Stimulated activated CD8-positive, alpha-beta memory T cell treated with anti-CD3 and anti-CD28 coated beads, Interleukin-15, amount 100 ng/mL, for 24 hours (primary cell): ENCODE measurements around the gene TFG.
A peak's percentile ranks its signal among the peaks of the same experiment; 100 is the strongest.
"Not testable (repeated sequence)": the region's sequence is repeated elsewhere in the genome, so short reads cannot be mapped to it uniquely, and the experiment has no call there.

ENCODE experiments used
- DNase-seq: peaks from one replicate; pipeline ENCODE4 v3.0.0-alpha.2; 2020; ENCODE audit warnings: low read depth

TFG gene

DNA sequence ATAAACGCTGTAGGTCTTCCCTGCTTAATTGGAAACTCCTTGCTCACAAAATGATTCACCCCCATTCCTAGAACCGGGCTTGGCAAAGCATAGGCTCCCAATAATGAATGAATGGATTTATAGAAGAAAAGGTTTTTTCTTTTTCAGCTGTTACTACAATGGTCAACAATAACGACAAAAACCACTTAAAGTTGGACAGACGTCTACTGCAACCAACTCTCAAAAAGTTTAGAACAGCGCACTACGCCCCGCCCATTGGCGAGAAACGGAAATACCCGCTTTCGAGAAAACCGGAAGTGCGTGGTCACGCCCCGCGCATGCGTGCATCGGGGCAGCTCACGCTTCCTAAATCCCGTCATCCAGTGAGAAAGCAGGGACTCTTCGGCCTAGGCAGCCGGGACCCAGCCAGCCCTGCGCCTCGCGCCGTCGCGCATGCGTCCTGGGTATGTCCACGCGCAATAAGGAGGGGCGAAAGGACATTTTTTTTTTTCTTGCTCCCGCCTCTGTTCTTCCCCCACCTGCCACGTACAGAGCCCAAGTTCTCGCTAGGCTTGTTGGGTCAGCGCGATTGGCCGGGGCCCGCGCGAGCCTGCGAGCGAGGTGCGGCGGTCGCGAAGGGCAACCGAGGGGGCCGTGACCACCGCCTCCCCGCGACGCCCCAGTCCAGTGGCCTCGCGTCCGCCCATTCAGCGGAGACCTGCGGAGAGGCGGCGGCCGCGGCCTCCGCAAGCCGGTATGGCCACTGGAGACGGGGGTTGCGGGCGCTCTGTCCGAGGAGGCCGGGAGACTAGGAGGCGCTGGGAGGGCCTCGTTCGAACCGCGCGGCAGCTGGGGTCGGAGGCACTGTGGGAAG lies at the start of gene TFG:
TFG (plus strand) TSS at position 506 of the 853 bp plus-strand sequence. CDS start 4,192 bp downstream, outside the sequence.
- DNase-seq, result peak; percentile 97

DNA sequence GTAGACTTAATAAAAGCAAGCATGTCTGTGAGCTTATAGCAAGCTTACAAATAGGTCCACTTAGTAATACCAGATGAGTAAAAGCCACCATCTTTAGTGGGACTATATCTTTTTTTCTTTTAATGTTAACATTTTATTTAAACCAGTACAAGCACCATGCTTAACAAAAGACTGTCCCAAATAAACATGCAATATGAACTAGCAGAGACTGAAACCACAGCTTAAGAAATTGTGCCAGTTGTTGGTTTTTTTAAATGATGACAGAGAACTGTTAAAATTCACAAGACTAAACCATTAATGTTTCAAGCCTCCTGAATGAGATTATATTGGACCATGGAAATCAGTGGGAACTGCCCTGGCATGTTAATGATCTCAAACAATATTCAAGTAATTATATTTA lies 48.0 kb upstream of the TFG start:
- not testable (repeated sequence) for DNase-seq

DNA sequence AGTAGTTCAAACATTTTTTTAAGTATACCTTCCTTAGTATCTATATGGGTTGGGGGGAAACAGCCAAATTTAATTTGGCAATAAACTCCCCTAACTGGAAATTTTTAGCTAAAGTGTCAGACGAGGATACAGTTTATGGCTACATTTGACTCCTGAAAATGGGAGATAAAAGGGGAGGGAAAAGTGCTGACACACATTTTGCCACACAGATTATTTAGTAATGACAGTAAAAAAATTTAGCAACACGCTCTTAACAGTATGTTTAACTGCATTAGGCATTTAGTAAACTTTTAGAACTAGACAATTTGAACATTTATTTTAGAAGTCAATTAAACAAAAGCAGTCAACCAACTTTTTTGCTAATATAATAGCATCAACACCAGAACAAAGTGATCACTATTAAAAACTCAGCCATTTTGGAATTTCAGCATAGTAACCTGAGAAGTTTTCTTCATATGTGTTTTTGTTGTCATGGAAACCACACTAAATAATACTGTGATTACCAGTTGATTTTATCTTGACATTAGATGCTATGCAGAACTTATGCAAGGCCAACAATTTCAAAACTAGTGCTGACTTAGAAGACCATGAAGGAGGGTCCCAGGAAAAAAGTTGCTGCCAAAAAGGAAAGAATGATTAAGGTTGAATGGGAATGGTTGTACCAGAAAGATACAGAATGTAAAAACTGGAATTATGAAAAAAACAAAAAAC lies 47.0 kb upstream of the TFG start:
- DNase-seq, result no peak

DNA sequence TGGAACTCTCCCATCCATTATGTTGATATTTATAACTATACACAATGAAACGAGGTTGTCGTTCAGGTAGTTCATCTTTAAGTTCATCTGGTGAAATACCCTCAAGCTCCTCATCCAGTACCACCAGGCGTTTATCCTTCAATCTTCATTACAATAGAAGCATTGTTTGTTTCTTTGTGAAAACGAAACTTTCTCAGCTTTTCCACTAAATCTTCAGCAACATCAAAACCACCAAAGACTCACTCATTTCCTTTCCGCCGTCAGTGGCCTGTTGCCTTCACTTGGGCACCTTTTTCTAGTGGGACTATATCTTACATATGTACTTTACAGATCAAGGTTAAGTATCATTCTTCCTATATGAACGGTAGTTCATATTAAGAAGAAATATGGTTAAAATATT lies 44.1 kb upstream of the TFG start:
- no peak for DNase-seq

DNA sequence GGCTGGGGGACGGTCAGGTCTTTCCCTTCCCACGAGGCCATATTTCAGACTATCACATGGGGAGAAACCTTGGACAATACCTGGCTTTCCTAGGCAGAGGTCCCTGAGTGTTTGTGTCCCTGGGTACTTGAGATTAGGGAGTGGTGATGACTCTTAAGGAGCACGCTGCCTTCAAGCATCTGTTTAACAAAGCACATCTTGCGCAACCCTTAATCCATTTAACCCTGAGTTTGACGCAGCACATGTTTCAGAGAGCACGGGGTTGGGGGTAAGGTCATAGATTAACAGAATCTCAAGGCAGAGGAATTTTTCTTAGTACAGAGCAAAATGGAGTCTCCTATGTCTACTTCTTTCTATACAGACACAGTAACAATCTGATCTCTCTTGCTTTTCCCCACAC lies 42.6 kb upstream of the TFG start:
- DNase-seq, result not testable (repeated sequence)

DNA sequence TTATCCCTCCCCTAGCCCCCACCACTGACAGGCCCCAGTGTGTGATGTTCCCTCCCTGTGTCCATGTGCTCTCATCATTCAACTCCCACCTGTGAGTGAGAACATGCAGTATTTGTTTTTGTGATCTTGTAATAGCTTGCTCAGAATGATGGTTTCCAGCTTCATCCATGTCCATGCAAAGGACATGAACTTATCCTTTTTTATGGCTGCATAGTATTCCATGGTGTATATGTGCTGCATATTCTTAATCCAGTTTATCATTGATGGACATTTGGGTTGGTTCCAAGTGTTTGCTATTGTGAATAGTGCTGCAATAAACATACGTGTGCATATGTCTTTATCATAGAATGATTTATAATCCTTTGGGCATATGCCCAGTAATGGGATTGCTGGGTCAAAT lies 42.0 kb upstream of the TFG start:
- not testable (repeated sequence) for DNase-seq

DNA sequence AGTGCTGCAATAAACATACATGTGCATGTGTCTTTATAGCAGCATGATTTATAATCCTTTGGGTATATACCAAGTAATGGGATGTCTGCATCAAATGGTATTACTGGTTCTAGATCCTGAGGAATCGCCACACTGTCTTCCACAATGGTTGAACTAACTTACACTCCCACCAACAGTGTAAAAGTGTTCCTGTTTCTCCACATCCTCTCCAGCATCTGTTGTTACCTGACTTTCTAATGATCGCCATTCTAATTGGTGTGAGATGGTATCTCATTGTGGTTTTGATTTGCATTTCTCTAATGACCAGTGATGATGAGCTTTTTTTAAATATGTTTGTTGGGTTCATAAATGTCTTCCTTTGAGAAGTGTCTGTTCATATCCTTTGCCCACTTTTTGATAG lies 38.3 kb upstream of the TFG start:
- DNase-seq, result not testable (repeated sequence)

DNA sequence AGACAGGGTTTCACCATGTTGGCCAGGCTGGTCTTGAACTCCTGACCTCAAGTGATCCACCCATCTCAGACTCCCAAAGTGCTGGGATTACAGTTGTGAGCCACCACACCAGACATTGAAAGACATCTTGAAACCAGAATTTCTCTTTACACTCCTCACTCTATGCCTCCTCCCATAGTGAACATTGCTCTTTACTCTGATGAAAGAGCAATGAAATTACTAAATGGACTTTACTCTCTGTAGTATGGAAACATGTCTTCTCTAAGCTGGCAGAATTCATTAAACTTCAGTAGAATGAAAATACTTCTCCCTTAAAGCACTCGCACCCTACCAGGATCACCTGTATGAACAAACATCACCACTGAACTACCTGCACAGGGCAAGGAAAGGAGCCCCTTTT lies 27.8 kb upstream of the TFG start:
- DNase-seq, result no peak

DNA sequence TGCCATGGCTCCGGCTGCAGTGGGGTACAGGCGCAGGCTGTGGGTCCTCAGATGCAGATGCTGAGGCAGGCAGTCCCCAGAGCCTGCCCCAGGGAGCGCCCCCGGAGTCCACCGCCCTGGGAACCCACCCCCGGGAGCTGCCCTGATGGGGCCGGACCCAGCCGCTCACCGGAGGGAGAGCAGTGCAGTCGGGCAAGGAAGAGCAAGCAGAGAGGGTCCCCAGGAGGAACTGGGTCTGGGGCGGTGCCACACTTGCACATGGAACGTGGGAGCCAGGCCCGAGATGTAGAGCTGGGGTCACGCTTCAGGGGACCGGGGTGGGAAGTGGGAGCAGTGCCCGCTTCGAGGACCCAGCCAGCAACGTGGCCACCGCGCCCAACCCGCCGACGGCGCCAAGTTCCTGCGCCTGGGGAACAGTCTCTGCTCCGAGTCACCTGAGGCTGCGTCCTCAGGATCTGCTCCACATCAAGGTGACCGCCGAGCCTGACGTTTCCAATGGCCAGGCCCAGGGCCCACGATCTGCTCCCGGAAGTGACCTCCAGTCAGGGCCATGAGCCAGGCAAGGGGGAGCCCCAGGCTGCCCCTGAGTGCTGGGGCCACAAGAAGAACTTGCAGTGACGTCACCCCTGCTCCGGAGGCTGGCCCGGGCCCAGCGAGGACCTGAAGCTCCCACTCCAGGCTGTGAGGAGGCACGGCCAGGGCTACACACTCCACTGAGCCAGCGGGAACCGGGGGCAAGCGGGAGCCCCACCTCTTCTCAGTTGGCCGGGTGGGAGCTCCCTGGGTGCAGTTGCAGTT lies 27.0 kb upstream of the TFG start:
- DNase-seq, result no peak

DNA sequence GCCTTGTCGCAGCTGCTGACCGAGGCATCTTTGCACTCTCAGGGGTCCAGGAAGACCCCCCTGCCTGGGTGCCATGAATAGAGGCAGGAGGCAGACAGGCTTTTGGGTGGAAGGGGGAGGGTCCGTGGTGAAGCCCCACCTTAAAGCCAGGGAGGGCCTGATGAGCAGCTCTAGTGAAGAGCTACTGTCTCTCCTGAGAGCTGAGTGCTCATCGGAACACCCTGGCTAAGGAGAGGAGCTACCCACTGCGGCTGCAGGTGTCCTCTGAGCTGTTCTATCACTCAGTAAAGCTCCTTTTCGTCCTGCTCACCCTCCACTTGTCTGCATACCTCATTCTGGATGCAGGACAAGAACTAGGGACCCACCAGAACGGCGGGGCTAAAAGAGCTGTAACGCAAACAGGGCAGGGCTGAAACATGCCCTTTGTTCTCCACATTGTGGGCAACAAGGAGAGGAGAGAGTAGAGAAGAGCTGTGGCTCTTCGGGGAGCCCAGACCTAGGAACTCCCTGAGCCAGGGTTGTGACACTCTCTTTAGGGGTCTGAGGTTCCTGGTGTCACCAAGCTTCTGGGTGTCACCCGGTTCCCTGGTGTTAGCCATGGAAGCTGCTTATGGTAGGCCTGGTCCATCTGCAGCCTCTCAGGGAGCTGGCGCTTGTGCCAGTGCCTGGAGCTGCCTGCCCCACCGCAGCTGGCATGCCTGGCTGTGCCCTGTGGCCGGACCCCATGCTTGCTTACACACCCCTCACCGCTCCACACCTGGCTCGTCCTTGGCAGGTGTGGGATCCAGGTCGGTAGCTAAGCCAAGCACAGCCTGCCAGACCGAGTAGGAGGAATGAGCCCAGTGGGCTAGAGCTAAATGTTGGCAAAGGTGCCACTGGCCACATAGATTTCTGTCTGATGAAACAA lies 26.2 kb upstream of the TFG start:
- no peak for DNase-seq

DNA sequence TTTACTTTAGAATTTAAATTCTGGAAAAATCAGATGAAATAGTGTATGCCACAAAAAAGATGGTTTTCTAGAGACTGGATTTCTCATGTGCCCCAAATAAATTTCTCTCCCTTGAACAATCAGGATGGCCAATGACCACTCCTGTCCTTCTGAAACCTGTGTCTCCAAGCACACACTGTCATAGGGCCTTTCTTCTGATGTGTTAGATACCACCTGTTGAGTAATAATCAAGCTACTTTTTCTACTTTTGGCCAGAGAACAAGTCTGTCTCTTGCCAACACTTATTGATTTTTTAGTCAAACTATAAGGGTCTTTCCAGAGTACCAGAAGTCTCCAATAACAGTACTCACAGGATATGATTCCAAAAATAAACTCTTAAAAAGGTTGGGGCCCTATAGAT lies 16.1 kb upstream of the TFG start:
- DNase-seq, result no peak

DNA sequence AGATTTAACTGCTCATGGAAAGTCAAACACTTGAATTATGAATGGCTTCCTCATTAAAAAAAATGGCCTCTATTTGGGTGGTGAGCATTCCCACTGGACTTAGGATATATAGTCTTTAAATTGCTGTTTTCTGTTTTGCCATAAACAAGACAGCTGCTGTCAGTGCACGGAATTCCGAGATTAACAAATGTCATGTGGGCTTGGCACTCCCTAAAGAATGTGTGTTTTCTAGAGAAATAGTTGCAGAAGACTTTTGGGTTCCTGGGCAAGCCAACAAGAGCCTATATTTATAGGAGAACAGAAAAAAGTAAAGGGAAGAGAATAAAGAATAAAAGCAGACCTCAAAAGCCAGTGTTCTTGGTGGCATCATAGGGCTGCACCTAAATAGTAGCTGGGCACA lies 13.6 kb upstream of the TFG start:
- DNase-seq, result no peak

DNA sequence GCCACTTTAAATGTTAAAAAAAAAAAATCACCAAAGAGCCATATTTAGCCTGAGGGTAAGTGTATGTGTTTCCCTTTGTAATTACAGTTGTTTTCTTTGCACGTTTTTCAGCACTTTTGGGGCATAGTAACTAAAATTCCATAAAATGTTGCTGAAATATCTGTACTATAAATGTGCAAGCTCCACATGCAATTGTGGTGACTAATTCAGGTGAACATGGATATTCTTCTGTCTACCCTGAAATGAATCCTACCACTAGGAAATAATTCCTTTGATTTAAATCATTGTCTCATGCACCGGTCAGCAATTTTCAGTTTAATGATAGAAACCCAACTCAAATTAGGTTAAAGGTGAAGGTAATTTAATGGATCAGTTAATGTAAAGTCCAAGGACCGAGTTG lies 13.1 kb upstream of the TFG start:
- DNase-seq, result no peak

DNA sequence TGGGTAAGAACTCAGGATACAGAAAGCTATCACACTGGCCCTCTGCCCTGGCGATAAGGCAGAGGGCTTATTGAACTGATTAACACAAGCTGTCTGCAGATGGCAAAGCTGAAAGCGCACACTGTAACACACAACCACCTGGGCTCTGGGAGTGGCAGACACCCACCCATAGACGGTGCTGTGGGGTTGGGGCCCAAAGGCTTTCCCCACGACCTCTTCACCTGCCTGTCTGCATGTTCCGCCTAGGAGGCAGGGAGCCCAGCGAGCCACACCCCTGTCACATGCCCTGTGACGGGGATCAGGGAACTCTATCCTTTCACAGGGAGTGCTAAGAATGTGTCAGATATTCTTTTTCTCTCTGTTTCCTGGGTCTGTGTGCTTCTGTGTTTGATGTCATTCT lies 12.1 kb upstream of the TFG start:
- DNase-seq, result no peak

DNA sequence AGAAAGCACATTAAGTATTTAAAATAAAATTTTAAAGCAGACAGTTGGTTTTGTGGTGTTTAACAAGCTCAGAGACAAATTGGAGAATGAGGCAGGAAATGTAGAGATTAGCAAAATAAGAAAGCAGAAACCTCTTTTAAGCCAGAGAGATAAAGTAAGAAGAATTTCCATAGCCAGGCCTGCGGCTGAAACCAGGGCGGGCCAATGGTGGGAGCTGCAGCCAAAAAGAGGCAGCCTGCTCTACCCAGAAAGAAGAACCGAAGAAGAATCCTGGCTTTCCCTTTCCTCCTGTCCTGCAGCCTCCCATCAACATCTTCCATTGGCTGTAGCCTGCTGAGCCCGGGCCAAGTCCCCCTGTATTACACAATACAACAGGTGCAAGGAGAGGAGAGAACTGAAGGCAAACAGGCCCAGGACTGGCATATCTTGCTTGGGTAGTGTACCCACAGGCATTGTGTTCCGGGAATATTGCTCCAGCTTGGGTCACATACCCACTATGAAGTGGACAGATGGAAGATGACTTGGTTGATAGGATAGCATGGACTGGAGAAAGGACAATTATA lies 11.5 kb upstream of the TFG start:
- no peak for DNase-seq

DNA sequence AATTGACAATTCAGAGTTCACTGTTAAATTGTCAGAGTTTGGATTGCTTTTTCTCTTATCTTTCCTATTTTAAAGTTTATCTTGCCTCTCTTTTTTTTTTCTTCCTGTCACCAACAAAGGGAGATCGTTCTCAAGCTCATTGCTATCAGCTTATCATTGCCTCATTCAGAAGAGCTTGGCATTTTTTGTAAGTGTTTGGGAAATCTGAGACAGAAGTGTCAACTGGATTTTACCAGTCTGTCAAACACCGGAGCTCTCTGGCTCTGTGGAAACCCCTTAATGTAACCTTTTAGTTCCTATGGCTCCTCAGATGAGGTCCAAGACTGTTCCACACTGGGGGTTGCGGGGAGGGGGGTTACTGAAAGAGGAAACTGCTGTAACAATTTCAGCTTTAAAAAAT lies 10.6 kb upstream of the TFG start:
- no peak for DNase-seq

DNA sequence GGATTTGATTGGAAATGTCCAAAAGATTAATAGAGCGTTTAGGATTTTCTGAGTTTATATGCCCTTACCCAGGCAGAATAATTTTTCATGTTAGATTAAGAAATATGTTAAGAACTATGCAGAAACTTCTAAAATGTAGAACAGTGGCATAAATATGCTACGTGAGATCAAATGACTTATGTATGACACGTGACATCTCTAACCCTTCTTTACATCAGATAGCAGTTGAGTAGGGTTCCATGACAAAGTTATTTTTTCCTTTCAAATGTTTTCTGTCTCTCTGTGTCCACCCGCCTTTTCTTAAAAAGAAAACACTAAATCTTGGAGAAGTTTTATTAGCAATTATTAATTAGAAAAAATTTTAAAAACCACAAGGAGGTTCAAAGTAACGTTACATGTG lies 8.6 kb upstream of the TFG start:
- no peak for DNase-seq

DNA sequence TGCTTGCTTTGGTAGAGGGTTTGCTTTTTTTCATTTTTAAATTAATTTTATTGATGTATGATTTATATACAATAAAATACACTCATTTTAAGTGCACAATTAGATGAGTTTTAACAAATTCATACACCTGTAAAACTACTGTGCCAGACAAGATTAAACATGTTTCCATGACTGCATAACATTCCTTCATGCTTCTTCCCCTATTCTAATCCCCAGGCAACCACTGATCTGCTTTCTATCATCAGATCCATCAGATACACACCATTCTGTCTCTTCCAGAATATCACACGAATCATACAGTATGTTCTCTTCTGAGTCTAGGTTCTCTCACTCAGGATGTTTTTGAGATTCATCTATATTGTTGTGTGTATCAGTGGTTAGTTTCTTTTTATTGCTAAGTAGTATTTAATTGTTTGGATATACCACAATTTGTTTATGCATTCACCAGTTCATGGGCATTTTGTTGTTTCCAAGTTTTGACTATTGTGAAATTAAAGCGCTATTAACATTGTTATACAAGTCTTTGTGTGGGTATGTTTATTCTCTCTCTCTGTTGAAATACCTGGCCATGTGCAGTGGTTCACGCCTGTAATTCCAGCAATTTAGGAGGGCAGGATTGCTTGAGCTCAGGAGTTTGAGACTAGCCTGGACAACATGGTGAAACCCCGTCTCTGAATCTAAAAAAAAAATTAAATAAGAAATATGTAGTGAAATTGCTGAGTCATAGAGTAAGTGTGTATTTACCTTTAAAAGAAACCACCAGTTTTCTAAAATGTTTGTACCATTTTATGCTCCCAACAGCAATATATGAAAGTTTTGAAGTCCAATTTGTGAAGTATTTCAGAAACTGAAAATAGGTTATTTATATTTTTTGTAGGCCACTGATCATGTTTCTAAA lies 7.0 kb upstream of the TFG start:
- DNase-seq, result no peak

DNA sequence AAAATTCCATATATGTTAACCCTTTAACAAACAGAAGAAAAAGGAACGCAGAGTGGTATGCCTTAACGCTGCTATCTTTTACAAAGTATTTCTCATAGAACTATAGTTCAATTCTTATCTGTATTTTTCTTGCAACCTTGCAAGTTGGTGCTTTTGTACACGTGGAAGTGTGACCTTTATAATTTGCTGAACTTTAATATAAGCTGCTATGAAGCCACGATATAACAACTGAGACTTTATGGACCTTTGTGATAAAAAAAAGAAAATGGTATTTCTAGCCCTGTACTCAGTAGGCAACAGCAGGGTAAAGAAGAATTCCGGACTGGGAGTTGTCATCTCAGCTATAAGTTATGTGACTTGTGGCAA lies 6.3 kb upstream of the TFG start:
- no peak for DNase-seq

DNA sequence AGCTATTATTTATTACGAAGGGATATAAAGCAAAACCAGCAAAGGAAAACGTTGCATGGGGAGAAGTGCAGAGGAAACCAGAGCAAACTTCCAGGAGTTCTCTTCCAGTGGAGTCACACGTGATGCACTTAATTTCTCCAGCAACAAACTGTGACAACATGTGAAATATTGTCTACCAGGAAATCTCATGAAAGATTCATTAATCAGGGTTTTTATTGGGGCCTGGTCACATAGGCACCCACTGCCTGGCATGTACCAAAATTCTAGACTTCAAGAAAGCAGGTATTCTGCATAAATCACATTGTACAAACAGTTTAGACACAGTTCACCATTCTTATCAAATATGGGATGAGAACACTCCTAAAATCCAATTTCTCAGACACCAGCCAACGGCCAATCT lies 5.4 kb upstream of the TFG start:
- DNase-seq, result no peak
